HT-29 (cell line): ENCODE measurements around the gene CDH24. TPM values are rescaled to one million over a fixed set of nuclear protein-coding genes. Genes with fewer than 3 reads are reported as not detected.
A peak's percentile ranks its signal among the peaks of the same experiment; 100 is the strongest.

Experiments used
- DNase-seq: peaks from one replicate; pipeline ENCODE4 v3.0.0-alpha.2; 2015; ENCODE audit warnings: low spot score
- total RNA-seq: library from RNA; depleted of rRNA; stranded (reverse); fragments of >200 nt; shearing (Covaris generic); gene quantifications from 2 replicates; pipeline ENCODE4 v1.2.3, GENCODE V29; 2014

CDH24 gene
- total RNA-seq, 1 experiment from 2014 or later: 15.0 TPM

DNA sequence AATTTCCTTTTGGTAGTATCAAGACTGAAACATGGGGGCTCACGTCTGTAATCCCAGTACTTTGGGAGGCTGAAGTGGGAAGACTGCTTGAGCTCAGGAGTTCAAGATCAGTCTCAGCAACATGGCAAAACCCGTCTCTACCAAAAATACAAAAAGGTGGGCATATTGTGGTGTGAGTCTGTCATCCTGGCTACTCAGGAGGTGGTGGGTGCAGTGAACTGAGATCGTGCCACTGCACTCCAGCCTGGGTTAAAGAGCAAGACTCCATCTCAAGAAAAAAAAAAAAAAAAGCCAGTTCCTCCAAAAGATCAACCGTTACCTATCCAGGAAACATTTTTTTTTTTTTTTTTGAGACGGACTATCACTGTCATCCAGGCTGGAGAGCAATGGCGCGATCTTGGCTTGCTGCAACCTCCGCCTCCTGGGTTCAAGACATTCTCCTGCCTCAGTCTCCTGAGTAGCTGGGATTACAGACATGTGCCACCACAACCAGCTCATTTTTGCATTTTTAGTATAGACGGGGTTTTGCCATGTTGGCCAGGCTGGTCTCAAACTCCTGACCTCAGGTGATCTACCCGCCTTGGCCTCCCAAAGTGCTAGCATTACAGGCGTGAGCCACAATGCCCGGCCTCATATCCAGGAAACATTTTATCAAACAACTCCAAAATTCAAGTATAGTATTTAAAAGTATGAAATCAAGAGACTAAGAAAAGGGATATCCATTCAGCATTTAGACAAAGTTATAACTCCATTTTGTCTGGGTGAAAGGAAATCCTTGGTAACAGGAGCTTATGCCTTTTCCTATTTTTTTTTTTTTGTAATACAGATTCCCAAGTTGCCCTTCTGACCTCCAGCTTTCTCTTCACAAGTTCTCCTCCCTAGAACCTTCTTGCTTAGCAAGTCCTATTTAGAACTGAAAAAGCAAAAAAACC lies 34.2 kb upstream of the CDH24 start:
- DNase-seq: no peak

DNA sequence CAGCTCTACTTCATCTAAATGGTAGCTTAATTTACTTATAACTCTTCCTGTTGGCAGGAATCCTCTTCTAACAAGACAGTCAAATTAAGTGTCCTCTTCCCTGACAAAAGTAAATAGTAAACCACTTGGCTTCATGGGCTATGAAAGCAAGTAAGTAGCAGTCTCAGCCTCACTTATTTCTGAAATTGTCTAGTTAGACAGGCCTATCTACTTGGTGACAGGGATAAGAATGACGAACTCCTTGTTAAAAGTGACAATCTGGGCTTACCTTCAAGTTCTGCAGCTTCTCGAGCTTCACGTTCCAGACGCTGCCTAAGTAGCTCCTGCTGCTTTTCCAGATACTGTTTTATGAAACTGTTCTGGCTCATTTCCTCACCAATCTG lies 32.9 kb upstream of the CDH24 start:
- DNase-seq: no peak

DNA sequence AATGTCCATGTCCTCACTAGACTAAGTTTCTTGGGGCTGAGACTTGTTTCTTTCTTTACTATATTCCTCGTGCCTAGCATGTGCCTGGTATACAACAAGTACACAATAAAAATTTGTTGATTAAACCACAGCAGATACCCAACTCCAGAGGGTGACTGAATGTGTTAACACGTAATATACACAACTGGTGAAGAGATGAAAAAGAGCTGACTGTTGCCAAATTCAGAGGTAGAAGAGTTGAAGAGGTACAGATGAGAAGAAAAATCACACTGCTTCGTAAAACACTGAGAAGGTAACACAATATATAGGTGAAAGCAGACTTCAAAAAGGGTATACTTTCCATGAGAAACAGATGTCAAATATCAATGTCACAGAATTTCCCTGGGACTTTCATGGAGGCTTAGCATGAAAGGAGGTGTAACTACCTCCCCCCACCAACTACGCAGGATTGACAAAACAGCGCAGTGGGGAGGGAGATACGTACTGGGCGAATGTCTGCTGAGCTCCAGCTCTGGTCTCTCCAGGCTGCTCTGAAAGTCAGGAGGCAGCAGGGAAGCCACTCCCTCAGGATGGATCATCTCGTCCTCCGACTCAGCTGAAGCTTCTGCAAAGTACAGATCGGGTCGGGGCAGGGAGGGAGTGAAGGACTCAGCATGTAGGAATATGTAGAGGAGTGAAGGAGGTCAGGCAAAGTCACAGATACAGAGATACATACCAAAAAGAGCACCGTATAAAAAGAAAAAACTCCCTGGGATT lies 32.4 kb upstream of the CDH24 start:
- no peak for DNase-seq

DNA sequence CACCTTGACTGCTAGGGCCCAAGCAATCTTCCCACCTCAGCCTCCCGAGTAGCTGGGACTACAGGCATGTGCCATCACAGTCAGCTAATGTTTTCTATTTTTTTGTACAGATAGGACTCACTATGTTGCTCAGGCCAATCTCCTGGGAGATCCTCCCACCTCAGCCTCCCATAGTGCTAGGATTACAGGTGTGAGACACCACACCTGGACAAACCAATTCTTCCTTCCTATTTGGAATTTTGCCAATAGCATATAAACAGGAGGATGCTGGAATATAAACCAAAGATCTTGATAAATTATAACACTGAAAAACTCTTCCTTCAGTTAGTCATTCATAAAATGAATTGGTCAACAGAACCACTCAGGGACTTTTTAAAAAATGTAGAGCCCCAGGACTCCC lies 29.2 kb upstream of the CDH24 start:
- DNase-seq: no peak

DNA sequence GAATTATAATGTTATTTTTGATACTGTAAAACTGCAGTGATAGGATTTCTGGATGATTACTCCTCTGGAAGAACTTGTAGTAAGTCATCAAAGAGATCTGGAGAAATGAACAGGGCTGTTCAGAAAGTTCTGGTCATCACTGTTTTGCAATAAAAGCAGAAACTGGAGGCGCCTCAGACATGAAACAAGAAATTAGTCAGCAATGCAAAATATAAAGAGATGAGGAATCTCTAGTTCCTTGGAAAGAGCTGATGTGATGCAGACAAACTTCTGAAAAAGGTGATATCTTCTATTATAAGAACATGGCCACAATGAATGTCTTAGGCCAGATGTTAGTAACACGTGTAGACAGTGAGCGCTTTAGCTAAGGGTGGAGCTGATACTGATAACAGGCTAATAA lies 28.1 kb upstream of the CDH24 start:
- no peak for DNase-seq

DNA sequence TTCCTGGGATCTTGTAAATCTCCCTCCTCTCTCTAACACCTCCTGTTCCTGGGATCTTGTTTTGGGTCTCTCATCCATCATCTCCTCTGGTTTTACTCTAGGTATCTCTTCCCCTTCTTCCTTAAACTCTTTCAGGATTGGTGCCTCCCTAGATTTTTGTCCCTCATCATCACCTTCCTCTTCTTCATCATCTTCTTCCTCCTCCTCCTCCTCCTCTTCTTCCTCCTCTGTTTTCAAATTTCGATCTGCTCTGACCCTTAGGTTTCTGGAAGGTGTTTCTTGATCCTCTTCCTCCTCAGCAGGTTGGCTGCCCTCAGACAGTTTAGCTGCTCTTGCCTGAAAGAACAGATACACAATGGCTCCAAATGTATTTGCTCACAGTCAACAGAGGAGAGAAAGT lies 23.2 kb upstream of the CDH24 start:
- no peak for DNase-seq

DNA sequence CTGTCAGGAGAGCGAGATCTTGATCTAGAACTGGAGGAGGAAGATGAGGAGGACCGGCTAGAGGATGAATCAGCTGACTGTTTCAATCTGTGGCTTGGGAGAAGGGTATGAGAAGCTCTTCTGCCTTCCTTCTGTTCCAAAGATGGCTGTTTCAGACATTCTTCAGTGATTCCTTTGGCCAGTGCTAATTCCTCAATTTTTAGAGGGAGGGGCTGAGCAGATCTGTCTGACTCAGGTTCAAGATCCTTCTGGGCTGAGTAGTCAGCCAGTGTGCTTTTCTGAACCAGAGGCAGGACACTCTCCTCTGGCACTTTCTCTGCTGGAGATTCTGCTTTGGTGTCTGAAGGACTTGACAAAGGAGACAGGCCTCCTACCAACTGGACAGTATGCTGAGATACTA lies 22.4 kb upstream of the CDH24 start:
- no peak for DNase-seq

DNA sequence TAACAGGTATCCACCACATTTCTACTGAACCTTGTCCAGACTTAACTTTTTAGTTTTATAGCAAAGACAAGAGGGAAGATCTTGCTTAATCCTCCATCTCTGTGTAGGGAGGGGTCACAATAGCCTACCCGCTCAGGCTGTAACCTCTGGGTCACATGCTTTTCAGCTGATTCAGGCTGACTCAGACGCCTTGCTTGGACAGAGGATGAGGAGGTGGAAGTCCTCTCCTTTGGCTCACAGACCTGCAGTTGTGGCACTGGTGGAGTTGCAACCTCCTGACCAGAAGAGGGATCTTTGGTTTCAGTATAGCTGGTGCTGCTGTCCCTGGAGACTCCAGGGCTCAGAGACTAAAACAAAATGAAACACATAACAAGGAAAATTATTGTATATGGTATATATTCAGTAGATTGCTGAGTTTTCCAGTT lies 21.4 kb upstream of the CDH24 start:
- peak; percentile 19 for DNase-seq

DNA sequence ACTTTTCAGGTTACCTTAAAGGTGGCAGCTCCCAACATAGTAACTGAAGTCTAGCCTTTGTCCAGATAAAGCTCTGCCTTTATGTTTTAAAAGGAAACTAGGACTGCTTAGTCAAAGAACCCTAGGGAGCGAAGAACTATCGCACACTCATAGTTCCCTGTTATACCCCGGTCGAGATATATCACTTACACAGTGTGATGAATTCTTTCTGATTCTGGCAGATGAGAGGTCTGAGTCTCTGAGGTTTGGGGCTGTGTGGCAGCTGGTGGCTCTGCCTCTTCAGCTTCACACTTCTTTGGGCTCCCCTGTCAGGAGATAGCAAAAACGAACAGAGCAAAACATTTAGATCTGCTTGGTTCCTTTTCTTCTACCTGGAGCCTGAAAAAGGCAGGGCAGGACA lies 20.6 kb upstream of the CDH24 start:
- no peak for DNase-seq

DNA sequence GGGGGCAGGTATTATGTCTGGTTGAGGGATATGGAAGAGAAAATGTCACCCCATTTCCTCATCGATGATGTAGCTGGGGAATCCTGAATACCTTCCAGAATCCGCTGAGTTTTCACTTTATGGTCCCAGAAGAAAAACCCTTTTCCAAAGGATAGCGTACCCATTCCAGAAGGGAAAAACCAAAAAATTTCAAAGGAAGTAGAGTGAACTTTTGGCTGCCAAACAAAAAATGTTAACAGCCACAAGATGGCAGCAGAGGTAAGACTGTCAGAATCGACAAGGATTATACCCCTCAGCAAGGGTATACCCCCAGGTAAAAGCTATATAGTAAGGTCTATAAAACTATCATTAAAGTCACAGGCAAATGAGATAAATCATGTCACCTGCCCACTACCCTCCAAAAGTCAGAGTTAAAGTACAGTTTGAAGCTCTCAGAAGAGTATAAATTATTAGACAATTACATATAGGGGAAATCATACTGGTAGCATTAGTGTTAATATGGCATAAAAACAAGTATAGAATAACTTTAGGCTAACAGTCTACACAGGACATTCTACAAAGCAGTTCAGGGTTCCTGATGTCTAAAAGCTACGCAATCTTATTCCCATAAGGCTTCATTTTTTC lies 19.6 kb upstream of the CDH24 start:
- DNase-seq: peak; percentile 30

DNA sequence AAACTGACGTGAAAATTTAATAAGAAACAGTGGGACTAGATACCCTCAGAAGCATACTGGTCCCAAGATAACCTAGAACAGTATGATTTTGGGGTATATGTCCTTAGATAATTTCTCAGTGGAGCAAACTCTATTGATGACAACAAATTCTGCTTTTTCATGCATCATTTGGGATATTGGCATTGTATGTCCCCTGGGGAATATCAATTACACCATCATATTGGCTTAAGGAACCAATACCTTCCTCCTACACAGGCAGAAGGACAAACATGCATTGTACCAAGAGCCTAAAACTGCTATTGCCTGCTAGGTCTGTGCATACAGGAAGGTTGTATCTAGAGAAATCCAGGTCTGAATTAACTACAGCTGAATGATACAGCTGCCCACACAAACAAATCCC lies 17.6 kb upstream of the CDH24 start:
- DNase-seq: no peak

DNA sequence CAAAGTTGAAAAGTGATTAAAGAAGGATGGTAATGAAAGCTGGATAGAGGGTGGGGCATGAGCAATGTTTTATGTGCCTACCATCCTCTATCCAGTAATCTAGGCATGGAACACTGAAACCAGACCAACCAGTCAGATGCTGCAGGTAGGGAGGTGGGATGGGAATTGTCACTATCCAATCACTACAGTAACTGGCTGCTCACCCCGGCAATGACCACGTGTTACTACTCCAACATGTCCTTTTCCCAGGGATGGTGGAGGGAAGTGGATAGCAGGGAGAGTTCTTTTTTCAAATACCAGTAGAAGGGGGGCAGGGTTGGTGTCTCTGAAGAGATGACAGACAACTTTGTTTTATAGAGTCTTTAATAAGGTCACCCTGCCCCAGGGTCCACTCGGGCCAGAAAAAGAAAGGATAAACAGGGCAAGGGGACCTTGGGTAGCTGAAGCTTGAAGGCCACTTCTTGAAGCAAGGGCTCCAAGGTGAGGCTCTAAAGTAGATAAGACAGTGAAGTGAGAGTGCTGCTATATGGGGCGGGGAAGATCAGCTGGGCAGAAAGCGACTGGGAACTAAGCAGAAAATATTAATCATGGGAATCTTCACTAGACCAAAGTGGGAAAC lies 14.7 kb upstream of the CDH24 start:
- peak; percentile 59 for DNase-seq

DNA sequence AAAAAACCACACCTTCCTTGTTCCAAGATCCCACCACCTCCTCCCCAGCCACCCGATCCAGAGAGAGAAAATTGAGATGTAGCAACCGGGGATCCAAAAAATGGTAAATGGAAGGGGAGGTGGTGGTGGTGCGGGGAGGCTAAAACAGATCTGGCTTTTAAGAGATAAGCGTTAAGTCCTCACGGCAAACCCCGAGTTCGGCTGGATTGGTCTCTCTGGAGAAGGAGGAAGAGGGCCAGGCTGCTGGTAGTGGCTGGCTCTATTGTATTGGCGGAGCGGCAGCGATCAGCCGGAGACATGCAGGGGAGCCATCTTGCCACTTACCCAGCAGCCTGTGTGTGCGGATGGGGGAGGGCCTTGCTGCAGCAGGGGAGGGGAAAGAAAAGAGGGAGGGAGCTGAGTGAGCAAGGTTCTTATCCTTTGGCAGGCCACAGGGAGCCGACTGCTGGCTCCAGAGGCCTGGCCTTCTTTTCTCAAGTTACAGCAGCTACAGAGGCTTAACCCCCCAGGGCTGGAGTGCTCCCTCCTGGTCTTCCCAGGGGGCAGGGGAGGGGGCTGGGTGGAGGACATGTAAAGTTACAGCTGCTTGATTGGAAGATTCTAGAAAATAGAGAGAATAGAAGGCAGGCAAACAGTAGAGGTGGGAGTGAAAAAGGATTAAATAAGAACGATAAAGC lies 14.1 kb upstream of the CDH24 start:
- peak; percentile 68 for DNase-seq

DNA sequence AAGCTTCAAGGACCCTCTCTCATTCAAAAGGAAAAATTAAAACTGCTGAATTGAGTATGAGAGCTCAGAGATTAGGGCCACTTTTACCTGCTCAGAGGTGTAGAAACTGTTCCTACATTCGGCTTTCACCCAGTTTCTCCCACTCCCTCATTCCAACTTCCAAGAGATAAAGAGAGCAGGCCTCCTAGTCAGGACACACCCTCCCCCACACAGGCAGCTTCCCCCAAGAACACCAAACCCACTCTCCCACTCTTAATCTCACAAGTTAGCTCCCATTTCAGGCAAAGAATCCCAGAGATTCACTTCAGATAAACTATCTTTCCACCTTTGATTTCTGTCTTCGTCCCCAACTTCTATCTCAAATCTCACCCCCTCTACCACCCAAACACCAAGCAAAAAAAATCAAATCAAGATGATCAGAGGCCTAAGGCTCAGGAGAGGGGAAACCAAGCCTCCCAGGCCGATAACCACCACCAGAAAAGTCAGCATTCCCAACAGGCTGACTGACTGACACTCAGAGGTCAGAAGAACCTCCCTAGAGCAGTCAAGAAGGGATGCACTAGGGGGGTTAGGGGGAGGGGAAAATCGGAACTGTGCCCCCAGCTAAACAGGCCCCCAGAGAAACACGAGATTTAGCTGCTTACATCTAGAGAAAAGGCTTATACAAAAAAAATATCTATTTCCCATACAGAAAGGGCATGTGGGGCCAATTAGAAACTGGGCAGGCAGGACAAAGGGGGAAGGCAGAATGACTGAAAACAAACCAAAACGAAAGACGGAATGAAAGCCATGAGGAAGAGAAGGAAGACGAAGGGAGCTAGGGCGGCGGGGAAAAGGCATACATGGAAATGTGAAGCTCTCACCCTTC lies 13.2 kb upstream of the CDH24 start:
- no peak for DNase-seq

DNA sequence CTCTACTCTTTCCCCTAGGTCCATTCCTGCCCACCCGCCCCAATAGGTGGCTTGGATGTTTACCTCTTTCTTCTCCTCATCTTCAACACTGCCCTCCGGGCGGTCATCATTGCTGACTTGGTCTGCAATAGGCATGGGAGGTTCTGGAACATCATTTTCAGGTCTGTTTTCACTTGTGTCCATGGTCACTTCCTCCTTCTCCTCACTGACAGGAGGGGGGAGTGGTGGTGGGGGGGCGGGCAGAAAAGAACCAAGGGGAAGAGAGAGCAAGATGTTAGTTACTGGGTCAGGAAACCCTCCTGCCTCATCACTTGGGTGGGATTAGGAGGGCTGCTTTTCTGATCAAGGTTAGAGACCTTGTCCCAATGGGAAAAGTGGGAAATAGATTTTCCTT lies 12.1 kb upstream of the CDH24 start:
- no peak for DNase-seq

DNA sequence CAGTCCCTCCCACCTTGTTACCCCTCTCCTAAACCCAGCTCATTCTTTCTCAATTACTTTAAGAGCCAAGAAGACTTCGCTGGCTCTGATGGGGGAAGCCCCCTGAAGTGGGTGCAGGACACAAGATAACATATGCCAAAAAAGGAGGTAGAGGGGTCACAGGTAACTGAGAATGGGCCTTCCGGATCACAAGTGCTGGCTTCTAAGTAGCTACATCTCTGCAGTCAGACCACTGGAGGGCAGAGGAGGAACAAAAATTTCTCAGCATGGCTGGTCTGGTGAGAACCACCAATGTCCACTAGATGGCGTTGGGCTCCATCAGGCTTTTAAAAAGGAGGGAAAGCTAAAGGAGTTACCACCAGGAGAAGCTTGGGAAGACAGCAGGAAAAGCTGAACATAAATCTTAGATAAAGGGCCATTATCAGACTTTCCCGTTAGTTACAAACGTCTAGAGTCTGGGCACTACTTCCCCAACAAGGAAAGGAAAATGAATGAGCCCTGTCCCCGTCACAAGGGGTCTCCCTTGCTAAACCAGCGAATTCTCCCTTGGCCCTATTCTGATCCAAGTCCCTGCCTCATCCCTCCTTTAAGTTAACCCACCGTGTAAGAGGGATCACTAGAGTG lies 11.6 kb upstream of the CDH24 start:
- peak; percentile 93 for DNase-seq

DNA sequence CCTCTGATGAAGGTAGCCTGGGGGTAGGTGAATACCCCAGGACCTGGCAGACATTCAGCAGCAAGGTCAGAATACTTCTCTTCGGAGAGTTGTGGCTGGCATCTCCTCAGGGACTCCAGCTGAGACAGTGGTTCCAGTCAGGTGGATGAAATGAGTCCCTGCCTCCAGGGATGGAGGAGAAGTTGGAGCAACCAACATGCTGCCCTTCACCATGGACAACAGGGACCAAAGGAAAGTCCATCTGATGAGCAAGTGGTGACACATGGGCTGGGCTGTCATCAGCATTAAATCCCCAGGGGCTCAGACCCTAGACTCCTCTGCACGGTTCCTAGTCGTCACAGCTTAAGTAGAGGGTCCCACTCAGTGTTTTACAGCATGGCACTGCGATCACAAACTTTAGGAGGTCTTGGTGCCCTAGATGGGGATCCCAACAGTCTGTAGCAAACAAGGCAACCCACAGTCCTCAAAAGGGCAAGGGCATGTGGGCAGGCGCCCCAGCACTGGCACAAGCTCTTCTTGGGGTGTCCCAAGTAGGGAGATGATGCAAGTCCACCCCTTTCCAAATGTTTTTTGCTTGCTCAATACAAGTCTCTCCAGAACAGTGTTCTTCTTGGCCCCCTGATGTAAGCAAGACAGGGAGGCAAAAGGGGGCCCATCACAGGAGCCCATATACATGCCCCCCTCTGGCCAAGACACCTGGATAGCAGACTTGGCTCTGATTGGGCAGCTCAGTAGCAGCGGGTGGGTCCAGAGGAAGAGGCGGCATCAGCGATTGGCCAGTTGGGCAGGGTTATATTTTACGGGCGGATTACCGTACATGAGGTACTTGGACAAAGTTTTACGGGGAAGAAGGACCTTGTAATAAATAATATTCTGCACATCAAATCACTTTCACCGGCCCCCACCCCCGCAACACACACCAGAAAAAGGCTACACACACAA lies 10.8 kb upstream of the CDH24 start:
- no peak for DNase-seq

DNA sequence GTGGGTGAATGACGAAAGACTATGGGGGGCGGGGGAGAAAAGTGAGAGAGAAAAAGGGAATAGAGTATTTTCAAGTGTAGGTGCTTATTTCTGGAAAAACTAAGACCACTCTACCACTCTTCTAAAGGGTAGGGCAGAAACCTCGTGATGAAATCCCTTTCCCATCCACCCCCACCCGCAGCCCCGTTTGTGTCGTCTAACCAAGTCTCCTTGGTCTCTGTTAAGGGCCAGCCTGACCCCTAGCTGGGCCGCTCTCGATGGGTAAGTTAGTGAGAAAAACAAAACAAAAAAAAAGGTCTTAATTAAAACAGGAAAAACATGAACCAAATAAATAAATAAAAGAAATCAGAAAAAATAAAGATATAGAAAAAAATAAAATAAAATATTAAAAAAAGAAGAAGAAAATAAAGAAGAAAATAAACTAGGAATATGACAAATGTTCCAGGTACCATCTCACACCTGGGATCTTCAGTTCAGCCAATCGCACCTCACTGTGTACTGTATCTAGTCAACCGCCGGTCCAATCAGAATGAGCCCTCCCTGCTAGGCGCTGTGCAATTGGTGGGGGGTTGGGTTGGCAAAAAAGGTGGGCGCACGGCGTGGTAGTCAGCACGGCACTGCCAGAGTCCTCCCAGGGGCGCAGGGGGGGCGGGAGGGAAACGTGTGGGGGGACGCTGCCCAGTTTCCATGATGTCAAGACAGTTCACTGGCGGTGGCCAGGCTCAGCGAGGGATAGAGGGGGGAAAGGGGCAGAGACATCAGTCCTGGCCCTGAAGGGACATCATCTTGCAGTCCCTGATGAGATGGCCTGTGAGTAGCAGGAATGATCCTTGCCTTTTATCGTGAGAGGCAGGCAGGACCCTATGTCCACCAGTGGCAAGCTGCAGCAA lies 9.8 kb upstream of the CDH24 start:
- no peak for DNase-seq
